Gastroesophageal sphincter (tissue), 4 donors: ENCODE measurements around the gene TBP. TPM values are rescaled to one million over a fixed set of nuclear protein-coding genes. Genes with fewer than 3 reads are reported as not detected.
"Not testable (repeated sequence)": the region's sequence is repeated elsewhere in the genome, so short reads cannot be mapped to it uniquely, and the experiment has no call there.

ENCODE experiments used
- ATAC-seq: fragments of 150-250 bp; one replicate; pipeline ENCODE4 v1.9.1; 2016; ENCODE audit warnings: mild to moderate bottlenecking, moderate library complexity
- H3K27ac ChIP-seq, 4 donors: fragments of 200-600 bp; sonication (generic) in 3 of 4; 1 replicate in 3 of 4; 2 replicates in 1 of 4; pipeline ENCODE4 v1.5.1; 2016 to 2019
- H3K27me3 ChIP-seq: fragments of 200-600 bp; sonication (generic); one replicate; pipeline ENCODE4 v1.5.1; 2019
- H3K36me3 ChIP-seq, 2 donors: fragments of 200-600 bp; sonication (generic); one replicate each; pipeline ENCODE4 v1.5.1; 2019; ENCODE audit warnings: control low read depth in 1 of 2
- H3K4me1 ChIP-seq, 3 donors: fragments of 200-600 bp; sonication (generic); 1 replicate in 2 of 3; 2 replicates in 1 of 3; pipeline ENCODE4 v1.5.1; 2016 to 2019; ENCODE audit warnings: control low read depth in 2 of 3
- H3K4me3 ChIP-seq, 2 donors: fragments of 200-600 bp; sonication (generic); one replicate each; pipeline ENCODE4 v1.5.1; 2019; ENCODE audit warnings: mild to moderate bottlenecking in 1 of 2, moderate library complexity in 1 of 2
- H3K9me3 ChIP-seq, 3 donors: fragments of 200-600 bp; sonication (generic); one replicate each; pipeline ENCODE4 v1.5.1; 2017 to 2019; ENCODE audit warnings: control low read depth in 2 of 3
- CTCF ChIP-seq, 4 experiments: fragments of 200-600 bp in 2 of 4; fragments of 450-650 bp in 2 of 4; sonication (generic) in 1 of 4; IDR thresholded peaks; one replicate each; pipeline ENCODE4 v1.5.1; 2017 to 2019; ENCODE audit warnings: antibody characterized with exemption in 4 of 4, mild to moderate bottlenecking in 2 of 4, moderate library complexity in 2 of 4
- EP300 ChIP-seq: sonication (generic); formaldehyde crosslinking; IDR thresholded peaks from one replicate; pipeline ENCODE4 v1.6.1; 2017; ENCODE audit warnings: antibody characterized with exemption, mild to moderate bottlenecking
- POLR2A ChIP-seq, 2 donors: fragments of 450-650 bp; IDR thresholded peaks; one replicate each; pipeline ENCODE4 v1.6.1; 2017; ENCODE audit warnings: antibody characterized with exemption in 2 of 2, mild to moderate bottlenecking in 2 of 2, moderate library complexity in 1 of 2
- POLR2AphosphoS5 ChIP-seq: sonication (generic); formaldehyde crosslinking; IDR thresholded peaks from one replicate; pipeline ENCODE4 v1.6.1; 2017; ENCODE audit warnings: antibody characterized with exemption
- WGBS, 2 donors: methylation state at CpG; one replicate each; pipeline ENCODE4 v1.1.5; 2018; ENCODE audit warnings: low coverage in 1 of 2; 5-methylcytosine and 5-hydroxymethylcytosine counted together
- total RNA-seq, 4 donors: library from RNA; depleted of rRNA; stranded (reverse); fragments of >200 nt; gene quantifications; one replicate each; pipeline ENCODE4 v1.1.0, GENCODE V29; 2016

Gene TBP
- total RNA-seq, 4 donors from 2014 or later: 12.1 to 21.8 (median 14.8) TPM

DNA sequence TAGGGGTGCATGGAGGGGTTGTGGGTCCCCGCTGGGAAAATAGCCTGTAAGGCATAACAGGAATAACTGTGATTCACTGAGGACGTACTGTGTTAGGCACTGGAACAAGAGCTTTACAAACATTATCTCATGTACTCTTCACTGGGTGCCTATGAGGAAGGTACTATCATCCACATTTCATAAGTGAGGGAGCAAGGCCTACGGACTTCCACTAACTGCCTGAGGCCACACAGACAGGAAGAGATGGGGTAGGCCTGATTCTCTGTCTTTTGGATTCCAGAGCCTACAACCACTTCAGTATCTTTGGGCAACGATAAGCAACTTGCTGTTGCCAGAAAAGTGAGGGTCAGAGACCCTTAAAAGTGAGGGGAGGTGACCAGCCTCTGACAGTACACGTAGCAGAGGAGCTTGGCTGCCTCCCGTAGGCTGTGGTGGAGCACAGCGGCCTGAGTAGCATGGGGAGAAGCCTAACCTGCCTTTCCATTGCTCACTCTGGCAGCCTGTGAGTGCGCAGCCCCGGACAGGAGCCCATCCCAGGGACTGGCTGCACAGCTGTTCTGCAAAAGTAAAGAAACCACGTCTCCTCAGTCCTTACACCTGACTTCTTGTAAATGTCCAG lies 31.5 kb upstream of the TBP start:
- no peak for ATAC-seq

DNA sequence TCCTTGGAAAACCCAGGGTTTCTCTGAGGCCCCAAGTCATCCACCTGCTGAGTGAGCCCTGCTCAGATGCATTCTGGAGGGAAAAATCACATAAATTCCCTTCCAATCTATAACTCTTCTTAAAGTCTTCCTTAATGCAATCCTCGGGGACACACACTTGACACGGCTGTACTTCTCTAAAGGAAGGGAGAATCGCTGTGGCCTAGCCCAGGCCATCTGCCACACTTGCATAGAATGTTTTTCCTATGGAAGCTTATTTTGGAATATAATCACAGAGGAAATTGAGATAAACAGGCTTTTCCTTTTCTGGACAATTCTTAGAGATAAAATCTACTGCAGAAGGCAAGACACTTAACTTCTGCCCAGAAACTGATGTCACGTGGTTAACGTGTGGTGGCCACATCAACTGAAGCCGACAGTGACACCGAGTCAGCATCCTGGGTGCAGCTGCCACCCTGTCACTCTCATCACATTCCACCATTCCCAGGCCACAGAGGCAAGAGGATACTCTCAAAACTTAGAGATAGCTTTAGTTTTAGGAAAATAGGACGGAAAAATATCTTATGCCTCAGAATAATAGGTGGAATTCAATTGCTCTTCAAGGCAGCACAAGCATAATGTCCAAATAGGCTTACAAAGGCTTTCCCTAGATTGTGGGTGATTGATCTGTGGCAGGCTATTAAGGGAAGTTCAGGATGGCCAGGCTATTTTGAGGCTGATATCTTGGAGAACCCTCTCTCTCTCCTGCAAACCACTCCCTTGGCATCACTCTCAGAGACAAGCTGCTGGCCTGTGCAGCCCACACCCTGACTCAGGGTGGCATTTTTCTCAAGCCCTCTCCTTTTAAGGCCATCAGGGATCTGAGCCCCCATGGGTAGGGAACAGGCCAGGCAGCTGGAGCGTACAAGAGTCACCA lies 30.7 kb upstream of the TBP start:
- Histone ChIP-seq H3K27me3 (no peaks in the 10 kb centered on the region), H3K4me3 (no peak overlapping the region), H3K27ac (no peak overlapping the region), H3K36me3 (no peaks in the 10 kb centered on the region), H3K4me1 (peaks cover 0 to 4% (median 0%) of the 10 kb centered on the region in 3 donors), H3K9me3 (no peaks in the 10 kb centered on the region)
- ATAC-seq: no peak
- TF ChIP-seq POLR2A (IDR thresholded peaks at IDR 0.05): no peak
- TF ChIP-seq CTCF (IDR thresholded peaks at IDR 0.05): no peak
- WGBS, 2 donors: 60 to 71% methylated on average over 7 to 8 of the region's 9 CpGs

More for the DNA sequence above, 31.5 kb upstream of the TBP start:
- H3K36me3 ChIP-seq: no peaks in the 10 kb centered on the region
- no peak overlapping the region for H3K27ac ChIP-seq
- WGBS, 2 donors: 88 to 90% methylated on average over 4 to 9 of the region's 10 CpGs
- peaks cover 0 to 4% (median 0%) of the 10 kb centered on the region in 3 donors for H3K4me1 ChIP-seq
- TF ChIP-seq POLR2AphosphoS5 (no peak), POLR2A (IDR thresholded peaks at IDR 0.05) (no peak)
- no peaks in the 10 kb centered on the region for H3K9me3 ChIP-seq
- H3K4me3 ChIP-seq: no peak overlapping the region
- H3K27me3 ChIP-seq: no peaks in the 10 kb centered on the region

DNA sequence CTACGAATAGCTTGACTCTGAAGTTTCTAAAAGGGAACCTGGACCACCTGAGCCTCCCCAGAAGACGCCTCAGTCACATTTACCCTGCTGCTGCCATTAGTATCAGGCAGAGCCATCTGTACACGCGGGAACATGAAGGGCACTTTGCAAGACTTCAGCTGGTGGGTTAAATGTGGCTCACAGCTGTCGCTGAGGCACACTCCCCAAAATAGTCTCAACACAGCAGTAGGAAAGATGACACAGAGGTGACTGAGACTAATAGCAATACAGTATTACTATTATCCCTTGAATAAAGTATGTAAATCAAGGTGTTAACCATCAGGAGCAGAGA lies 30.0 kb upstream of the TBP start:
- 61 to 78% methylated on average over 4 to 5 of the region's 5 CpGs for WGBS, 2 donors

GRCh38 chr6:170525795-170526194 lies 28.4 kb upstream of the TBP start:
- WGBS, 2 donors: 61 to 63% methylated on average over 7 of the region's 7 CpGs
- Histone ChIP-seq H3K27me3 (no peaks in the 10 kb centered on the region), H3K4me3 (no peak overlapping the region), H3K27ac (no peak overlapping the region), H3K9me3 (no peaks in the 10 kb centered on the region), H3K36me3 (no peaks in the 10 kb centered on the region), H3K4me1 (peaks cover 0 to 13% (median 0%) of the 10 kb centered on the region in 3 donors)
- ATAC-seq: no peak
- TF ChIP-seq CTCF (IDR thresholded peaks at IDR 0.05) (no peak), POLR2AphosphoS5 (no peak), POLR2A (IDR thresholded peaks at IDR 0.05) (no peak), EP300 (no peak)

More for the DNA sequence above, 30.0 kb upstream of the TBP start:
- H3K27ac ChIP-seq: no peak overlapping the region
- H3K4me3 ChIP-seq: no peak overlapping the region
- H3K4me1 ChIP-seq: peaks cover 0 to 4% (median 0%) of the 10 kb centered on the region in 3 donors
- H3K36me3 ChIP-seq: no peaks in the 10 kb centered on the region
- H3K9me3 ChIP-seq: no peaks in the 10 kb centered on the region
- no peak for ATAC-seq
- no peak for TF ChIP-seq POLR2A (IDR thresholded peaks at IDR 0.05)
- TF ChIP-seq CTCF (IDR thresholded peaks at IDR 0.05): no peak
- TF ChIP-seq POLR2AphosphoS5: no peak
- TF ChIP-seq EP300: no peak
- H3K27me3 ChIP-seq: no peaks in the 10 kb centered on the region

- H3K4me3 ChIP-seq, H3K27me3 ChIP-seq, H3K9me3 ChIP-seq, ATAC-seq, H3K27ac ChIP-seq: not testable (repeated sequence)
- 73 to 81% methylated on average over 3 of the region's 5 CpGs for WGBS, 2 donors
- H3K4me1 ChIP-seq: peaks cover 0 to 17% (median 0%) of the 10 kb centered on the region in 3 donors
- H3K36me3 ChIP-seq: peaks cover 0 to 15% of the 10 kb centered on the region in 2 donors
Observed at GRCh38 chr6:170527995-170528394, 26.2 kb upstream of the TBP start.
